ENCODE data around the gene PIM2.

The PIM2 gene

GRCh38 chrX:48935301-48935670 lies 16.5 kb upstream of the PIM2 start:
- no peak overlapping the region for H3K4me2 ChIP-seq (ENCODE audit: low read depth, low read length)
- no peak for DNase-seq
- no peaks in the 10 kb centered on the region for H3K9me3 ChIP-seq (replicated peaks; ENCODE audit: insufficient read depth, low read length)
- no peak overlapping the region for H3K9ac ChIP-seq (ENCODE audit: low read length)
- H3K9me2 ChIP-seq (replicated peaks; ENCODE audit: insufficient read depth, low read length) = no peaks in the 10 kb centered on the region
- no peaks in the 10 kb centered on the region for H3K27me3 ChIP-seq (replicated peaks; ENCODE audit: insufficient read depth, low read length)
- H3K4me1 ChIP-seq (ENCODE audit: low read length) = peaks cover 62% of the 10 kb centered on the region
- TF ChIP-seq EZH2phosphoT487 (IDR thresholded peaks at IDR 0.05; ENCODE audit: low read length) (no peak), EZH2 (optimal IDR thresholded peaks at IDR 0.05; ENCODE audit: low read depth, low read length) (no peak), CTCF (IDR thresholded peaks at IDR 0.05; ENCODE audit: low read length) (no peak)
- no peaks in the 10 kb centered on the region for H3K36me3 ChIP-seq (replicated peaks; ENCODE audit: insufficient read depth, low read length)
- no peak overlapping the region for H3K4me3 ChIP-seq (ENCODE audit: low read length)
- peak overlapping the region; percentile 92 for H3K27ac ChIP-seq (ENCODE audit: low read length)
- H3K79me2 ChIP-seq (ENCODE audit: low read length) = peaks cover 45% of the 10 kb centered on the region
- peaks cover 58% of the 10 kb centered on the region for H3F3A ChIP-seq (ENCODE audit: insufficient read depth, low read length)
- H4K20me1 ChIP-seq (ENCODE audit: insufficient read depth, low read length) = no peaks in the 10 kb centered on the region
- H2AFZ ChIP-seq (ENCODE audit: low read length) = no peak overlapping the region

- no peak for DNase-seq
Observed at GRCh38 chrX:48934581-48935300, 15.9 kb upstream of the PIM2 start.

GRCh38 chrX:48933757-48934156 lies 14.9 kb upstream of the PIM2 start:
- Histone ChIP-seq H3K27ac (ENCODE audit: low read length) (peak overlapping the region; percentile 92), H3K9ac (ENCODE audit: low read length) (peak overlapping the region; percentile 29), H3K9me3 (replicated peaks; ENCODE audit: insufficient read depth, low read length) (no peaks in the 10 kb centered on the region), H3K27me3 (replicated peaks; ENCODE audit: insufficient read depth, low read length) (no peaks in the 10 kb centered on the region), H3K9me2 (replicated peaks; ENCODE audit: insufficient read depth, low read length) (no peaks in the 10 kb centered on the region), H2AFZ (ENCODE audit: low read length) (no peak overlapping the region), H3K4me3 (ENCODE audit: low read length) (no peak overlapping the region), H3K4me1 (ENCODE audit: low read length) (peaks cover 48% of the 10 kb centered on the region), H3K36me3 (replicated peaks; ENCODE audit: insufficient read depth, low read length) (no peaks in the 10 kb centered on the region), H3K4me2 (ENCODE audit: low read depth, low read length) (peak overlapping the region; percentile 27; the same call in 1 of the 2 replicates), H3K79me2 (ENCODE audit: low read length) (peaks cover 45% of the 10 kb centered on the region), H4K20me1 (ENCODE audit: insufficient read depth, low read length) (no peaks in the 10 kb centered on the region), H3F3A (ENCODE audit: insufficient read depth, low read length) (peaks cover 43% of the 10 kb centered on the region)
- TF ChIP-seq EZH2 (optimal IDR thresholded peaks at IDR 0.05; ENCODE audit: low read depth, low read length) = no peak
- no peak for TF ChIP-seq CTCF (IDR thresholded peaks at IDR 0.05; ENCODE audit: low read length)
- no peak for TF ChIP-seq EZH2phosphoT487 (IDR thresholded peaks at IDR 0.05; ENCODE audit: low read length)
- peak; percentile 28 for DNase-seq

More at GRCh38 chrX:48934581-48935300, 15.9 kb upstream of the PIM2 start:
- no peaks in the 10 kb centered on the region for H3K9me3 ChIP-seq (replicated peaks; ENCODE audit: insufficient read depth, low read length)
- peaks cover 52% of the 10 kb centered on the region for H3F3A ChIP-seq (ENCODE audit: insufficient read depth, low read length)
- H3K9me2 ChIP-seq (replicated peaks; ENCODE audit: insufficient read depth, low read length) = no peaks in the 10 kb centered on the region
- no peaks in the 10 kb centered on the region for H3K27me3 ChIP-seq (replicated peaks; ENCODE audit: insufficient read depth, low read length)
- H2AFZ ChIP-seq (ENCODE audit: low read length) = no peak overlapping the region
- TF ChIP-seq EZH2 (optimal IDR thresholded peaks at IDR 0.05; ENCODE audit: low read depth, low read length) (no peak), EZH2phosphoT487 (IDR thresholded peaks at IDR 0.05; ENCODE audit: low read length) (no peak), CTCF (IDR thresholded peaks at IDR 0.05; ENCODE audit: low read length) (no peak)
- H3K4me3 ChIP-seq (ENCODE audit: low read length) = no peak overlapping the region
- no peaks in the 10 kb centered on the region for H4K20me1 ChIP-seq (ENCODE audit: insufficient read depth, low read length)
- no peak overlapping the region for H3K4me2 ChIP-seq (ENCODE audit: low read depth, low read length)
- peaks cover 57% of the 10 kb centered on the region for H3K4me1 ChIP-seq (ENCODE audit: low read length)
- H3K79me2 ChIP-seq (ENCODE audit: low read length) = peaks cover 45% of the 10 kb centered on the region
- H3K36me3 ChIP-seq (replicated peaks; ENCODE audit: insufficient read depth, low read length) = no peaks in the 10 kb centered on the region
- no peak overlapping the region; the same call in 1 of the 2 replicates for H3K9ac ChIP-seq (ENCODE audit: low read length)
- H3K27ac ChIP-seq (ENCODE audit: low read length) = peak overlapping the region; percentile 92

All from MM.1S (cell line).